Endodermal cell (in vitro differentiated cells): ENCODE data around the gene GSX2. TPM values are rescaled to one million over a fixed set of nuclear protein-coding genes. Genes with fewer than 3 reads are reported as not detected.
A peak's percentile ranks its signal among the peaks of the same experiment; 100 is the strongest.

Experiments
- DNase-seq: peaks from one replicate; pipeline ENCODE4 v3.0.0-alpha.2; 2017
- H3K27ac ChIP-seq: 2 replicates; pipeline ENCODE4 v1.5.1; 2013; ENCODE audit warnings: mild to moderate bottlenecking, low read depth, low read length, moderate library complexity
- H3K27me3 ChIP-seq: 2 replicates; pipeline ENCODE4 v1.6.1; 2013; ENCODE audit warnings: mild to moderate bottlenecking, low read length, moderate library complexity; ENCODE audit not compliant: insufficient read depth, control insufficient read depth, poor library complexity, severe bottlenecking
- H3K36me3 ChIP-seq: 2 replicates; pipeline ENCODE4 v1.7.0; 2013; ENCODE audit warnings: mild to moderate bottlenecking, low read length, moderate library complexity; ENCODE audit not compliant: control insufficient read depth, insufficient read depth
- H3K4me1 ChIP-seq: one replicate; pipeline ENCODE4 v1.7.0; 2013; ENCODE audit warnings: low read length; ENCODE audit not compliant: control insufficient read depth, insufficient read depth
- H3K4me3 ChIP-seq: 2 replicates; pipeline ENCODE4 v1.5.1; 2013; ENCODE audit warnings: mild to moderate bottlenecking, low read length, moderate library complexity
- H3K9ac ChIP-seq: 2 replicates; pipeline ENCODE4 v1.6.1; 2013; ENCODE audit warnings: mild to moderate bottlenecking, low read length, moderate library complexity; ENCODE audit not compliant: poor library complexity, severe bottlenecking; ENCODE audit errors: extremely low read depth
- H3K9me3 ChIP-seq: 2 replicates; pipeline ENCODE4 v1.6.1; 2013; ENCODE audit warnings: mild to moderate bottlenecking, low read length, moderate library complexity; ENCODE audit not compliant: control insufficient read depth
- H3K27ac Mint-ChIP-seq: 2 replicates; pipeline ENCODE4 v1.8.0; 2020; ENCODE audit warnings: mixed read lengths
- H3K27me3 Mint-ChIP-seq: 2 replicates; pipeline ENCODE4 v1.8.0; 2021; ENCODE audit warnings: mild to moderate bottlenecking, mixed read lengths; ENCODE audit not compliant: insufficient read depth
- H3K36me3 Mint-ChIP-seq: 2 replicates; pipeline ENCODE4 v1.8.0; 2020; ENCODE audit warnings: low read depth, mixed read lengths
- H3K4me1 Mint-ChIP-seq: 2 replicates; pipeline ENCODE4 v1.8.0; 2020; ENCODE audit warnings: mixed read lengths
- H3K4me3 Mint-ChIP-seq: 2 replicates; pipeline ENCODE4 v1.8.0; 2020; ENCODE audit warnings: mild to moderate bottlenecking, moderate library complexity, mixed read lengths
- H3K9me3 Mint-ChIP-seq: 2 replicates; pipeline ENCODE4 v1.8.0; 2020; ENCODE audit warnings: mild to moderate bottlenecking, mixed read lengths
- WGBS, 2 experiments: methylation state at CpG; one replicate each; pipeline versions ENCODE4 v1.1.5 to v1.1.7; 2013; ENCODE audit warnings: missing lambda C conversion rate in 2 of 2, mixed read lengths in 1 of 2; ENCODE audit not compliant: insufficient coverage in 1 of 2, insufficient read length in 1 of 2; 5-methylcytosine and 5-hydroxymethylcytosine counted together
- total RNA-seq, 2 donors: library from RNA; stranded (reverse); fragmentation: NEBNext Ultra II Directional in 1 of 2; extraction: Animal tissue kit (Norgen Biotek cat#: 25700) in 1 of 2; gene quantifications; 2 replicates in 1 of 2; 3 replicates in 1 of 2; pipeline ENCODE4 v1.2.1, GENCODE V29; 2021
- TF ChIP-seq, protein P1 (sequence below): fragments of 200-600 bp; sonication (generic); conservative IDR thresholded peaks from 2 replicates; pipeline ENCODE4 v1.5.0; 2021; ENCODE audit warnings: antibody characterized with exemption, mild to moderate bottlenecking

GSX2 gene
- total RNA-seq, 2 donors from 2014 or later = not detected

DNA sequence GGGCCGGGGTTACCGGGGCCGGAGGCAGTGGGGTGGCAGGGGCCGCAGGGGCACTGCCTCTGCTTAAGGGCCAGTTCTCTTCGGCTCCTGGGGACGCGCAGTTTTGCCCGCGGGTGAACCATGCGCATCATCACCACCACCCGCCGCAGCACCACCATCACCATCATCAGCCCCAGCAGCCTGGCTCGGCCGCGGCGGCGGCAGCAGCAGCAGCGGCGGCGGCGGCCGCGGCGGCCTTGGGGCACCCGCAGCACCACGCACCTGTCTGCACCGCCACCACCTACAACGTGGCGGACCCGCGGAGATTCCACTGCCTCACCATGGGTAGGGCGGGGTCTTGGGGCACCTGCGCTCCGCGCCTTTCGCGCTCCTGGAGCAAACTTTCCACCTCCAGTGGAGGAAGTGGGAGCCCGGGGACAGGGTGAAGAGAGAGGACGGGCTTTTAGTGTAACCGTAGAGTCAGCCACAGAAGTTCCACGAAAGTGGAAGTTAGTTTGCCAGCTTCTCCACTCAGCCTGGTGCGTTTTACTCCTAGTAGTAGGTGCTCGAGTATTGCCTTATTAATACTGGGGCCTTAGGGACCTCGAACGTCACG, 729 bp downstream of the GSX2 start:
- WGBS, 2 experiments = 0 to 2% methylated on average over 9 to 46 of the region's 46 CpGs
- Mint-ChIP-seq H3K4me3 (peak overlapping the region; percentile 43), H3K9me3 (no peaks in the 10 kb centered on the region), H3K4me1 (peaks cover 32% of the 10 kb centered on the region), H3K27me3 (peaks cover 100% of the 10 kb centered on the region), H3K27ac (no peak overlapping the region), H3K36me3 (no peaks in the 10 kb centered on the region)
- peaks cover 14% of the 10 kb centered on the region for H3K4me1 ChIP-seq
- peaks cover 100% of the 10 kb centered on the region for H3K27me3 ChIP-seq
- TF ChIP-seq, protein P1, sequence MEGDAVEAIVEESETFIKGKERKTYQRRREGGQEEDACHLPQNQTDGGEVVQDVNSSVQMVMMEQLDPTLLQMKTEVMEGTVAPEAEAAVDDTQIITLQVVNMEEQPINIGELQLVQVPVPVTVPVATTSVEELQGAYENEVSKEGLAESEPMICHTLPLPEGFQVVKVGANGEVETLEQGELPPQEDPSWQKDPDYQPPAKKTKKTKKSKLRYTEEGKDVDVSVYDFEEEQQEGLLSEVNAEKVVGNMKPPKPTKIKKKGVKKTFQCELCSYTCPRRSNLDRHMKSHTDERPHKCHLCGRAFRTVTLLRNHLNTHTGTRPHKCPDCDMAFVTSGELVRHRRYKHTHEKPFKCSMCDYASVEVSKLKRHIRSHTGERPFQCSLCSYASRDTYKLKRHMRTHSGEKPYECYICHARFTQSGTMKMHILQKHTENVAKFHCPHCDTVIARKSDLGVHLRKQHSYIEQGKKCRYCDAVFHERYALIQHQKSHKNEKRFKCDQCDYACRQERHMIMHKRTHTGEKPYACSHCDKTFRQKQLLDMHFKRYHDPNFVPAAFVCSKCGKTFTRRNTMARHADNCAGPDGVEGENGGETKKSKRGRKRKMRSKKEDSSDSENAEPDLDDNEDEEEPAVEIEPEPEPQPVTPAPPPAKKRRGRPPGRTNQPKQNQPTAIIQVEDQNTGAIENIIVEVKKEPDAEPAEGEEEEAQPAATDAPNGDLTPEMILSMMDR = no peak
- no peaks in the 10 kb centered on the region for H3K9me3 ChIP-seq
- no peak overlapping the region for H3K9ac ChIP-seq
- H3K27ac ChIP-seq = no peak overlapping the region
- H3K4me3 ChIP-seq = peak overlapping the region; percentile 50
- H3K36me3 ChIP-seq = no peaks in the 10 kb centered on the region
- DNase-seq = peak; percentile 58

DNA sequence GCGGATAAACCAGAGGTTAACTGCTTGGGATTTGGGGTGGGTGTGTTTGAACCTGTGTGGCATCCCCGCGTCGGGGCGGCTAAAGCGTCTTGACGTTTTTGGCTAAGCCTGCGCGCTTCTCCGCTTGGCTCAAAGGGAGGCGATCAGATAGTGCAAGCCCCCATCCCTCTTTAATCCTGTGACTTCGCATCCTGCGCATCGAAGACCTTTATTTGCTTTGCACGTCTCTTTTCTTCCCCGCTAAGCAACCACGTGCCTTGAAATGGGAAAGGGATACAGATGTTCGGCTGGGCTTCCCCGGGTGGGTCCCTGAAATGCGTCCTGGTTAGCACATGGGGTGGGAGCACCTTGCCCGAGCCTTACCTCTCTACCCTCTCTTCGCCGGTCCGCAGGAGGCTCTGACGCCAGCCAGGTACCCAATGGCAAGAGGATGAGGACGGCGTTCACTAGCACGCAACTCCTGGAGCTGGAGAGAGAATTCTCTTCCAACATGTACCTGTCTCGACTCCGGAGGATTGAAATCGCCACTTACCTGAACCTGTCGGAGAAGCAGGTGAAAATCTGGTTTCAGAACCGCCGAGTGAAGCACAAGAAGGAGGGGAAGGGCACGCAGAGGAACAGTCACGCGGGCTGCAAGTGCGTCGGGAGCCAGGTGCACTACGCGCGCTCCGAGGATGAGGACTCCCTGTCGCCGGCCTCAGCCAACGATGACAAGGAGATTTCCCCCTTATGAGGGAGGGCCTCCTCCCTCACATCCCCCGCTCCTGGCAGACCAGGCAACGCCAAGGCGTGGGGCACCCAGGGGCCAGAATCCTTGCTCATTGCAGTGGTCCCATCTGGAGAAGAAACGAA, 1.5 kb downstream of the GSX2 start:
- no peaks in the 10 kb centered on the region for H3K9me3 Mint-ChIP-seq
- WGBS, 2 experiments = 2% methylated on average over 29 to 50 of the region's 50 CpGs
- peak overlapping the region; percentile 2 for H3K4me3 Mint-ChIP-seq
- Histone ChIP-seq H3K4me1 (peaks cover 14% of the 10 kb centered on the region), H3K27ac (no peak overlapping the region), H3K27me3 (peaks cover 100% of the 10 kb centered on the region), H3K9me3 (no peaks in the 10 kb centered on the region), H3K36me3 (no peaks in the 10 kb centered on the region), H3K4me3 (peak overlapping the region; percentile 50), H3K9ac (no peak overlapping the region)
- no peak overlapping the region for H3K27ac Mint-ChIP-seq
- TF ChIP-seq, protein P1 = no peak
- H3K36me3 Mint-ChIP-seq = no peaks in the 10 kb centered on the region
- H3K27me3 Mint-ChIP-seq = peaks cover 99% of the 10 kb centered on the region
- DNase-seq = peak; percentile 72
- H3K4me1 Mint-ChIP-seq = peaks cover 27% of the 10 kb centered on the region

DNA sequence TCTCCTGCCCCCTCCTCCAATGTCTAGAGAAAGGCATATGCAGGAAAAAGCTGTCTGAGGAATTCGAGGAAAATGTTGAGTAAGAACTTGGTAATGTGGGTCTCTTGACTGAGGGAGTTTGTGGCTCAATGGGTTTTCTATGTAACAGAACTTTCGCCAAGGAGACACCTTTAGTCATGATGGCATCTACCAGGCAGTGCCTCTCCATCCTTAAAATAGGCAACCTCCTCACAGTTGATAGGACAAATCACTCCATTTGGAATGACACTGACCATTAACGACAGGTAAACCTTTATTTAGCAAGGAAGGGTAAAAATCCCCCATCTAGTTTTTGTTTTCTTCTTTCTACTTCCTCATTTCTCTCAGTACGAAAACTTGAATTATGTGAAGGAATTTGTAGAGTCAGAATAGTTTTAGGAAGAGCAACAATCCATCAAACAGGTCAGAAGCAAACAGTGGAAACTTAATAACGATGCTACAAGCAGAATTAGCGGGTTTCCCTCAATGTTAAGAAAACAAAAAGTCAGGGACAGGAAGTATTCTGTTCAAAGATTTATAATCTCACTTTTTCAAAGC, 2.7 kb downstream of the GSX2 start:
- 10 to 18% methylated on average over 2 to 6 of the region's 6 CpGs for WGBS, 2 experiments
- Mint-ChIP-seq H3K4me1 (peaks cover 23% of the 10 kb centered on the region), H3K27me3 (peaks cover 99% of the 10 kb centered on the region), H3K36me3 (no peaks in the 10 kb centered on the region), H3K27ac (no peak overlapping the region), H3K4me3 (no peak overlapping the region), H3K9me3 (no peaks in the 10 kb centered on the region)
- peaks cover 14% of the 10 kb centered on the region for H3K4me1 ChIP-seq
- H3K9me3 ChIP-seq = no peaks in the 10 kb centered on the region
- TF ChIP-seq, protein P1 = no peak
- no peak overlapping the region for H3K9ac ChIP-seq
- H3K4me3 ChIP-seq = peak overlapping the region; percentile 55
- no peaks in the 10 kb centered on the region for H3K36me3 ChIP-seq
- peaks cover 100% of the 10 kb centered on the region for H3K27me3 ChIP-seq
- no peak overlapping the region for H3K27ac ChIP-seq
- no peak for DNase-seq
